HG03469 (cell line): ENCODE results near the gene LPCAT2.

Experiments
- ATAC-seq: cut with Tn5 transposase; IDR thresholded peaks from one replicate; pipeline ENCODE4 v1.9.1; 2021; ENCODE audit warnings: mild to moderate bottlenecking, moderate library complexity, moderate number of reproducible peaks; ENCODE audit not compliant: unreplicated experiment

Gene LPCAT2

DNA sequence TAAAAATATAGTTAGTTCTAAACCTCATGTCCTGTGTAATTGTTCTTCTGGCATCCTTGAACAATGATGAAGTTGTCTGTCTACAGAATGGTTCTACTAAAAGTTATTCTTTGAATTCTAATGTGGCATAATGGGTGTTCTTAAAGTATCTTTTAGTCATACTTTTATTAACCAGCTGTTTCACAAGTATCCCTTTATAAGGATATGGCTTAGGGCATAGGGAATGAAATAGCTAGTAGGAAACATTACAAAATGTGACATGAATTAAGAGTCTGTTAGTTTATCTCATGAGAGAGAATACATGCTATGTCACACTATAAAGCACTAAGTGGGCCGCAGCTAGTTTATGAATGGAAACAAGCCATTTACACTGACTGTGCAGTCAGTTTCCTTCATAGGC, 31.3 kb downstream of the LPCAT2 start:
- ATAC-seq: no peak

DNA sequence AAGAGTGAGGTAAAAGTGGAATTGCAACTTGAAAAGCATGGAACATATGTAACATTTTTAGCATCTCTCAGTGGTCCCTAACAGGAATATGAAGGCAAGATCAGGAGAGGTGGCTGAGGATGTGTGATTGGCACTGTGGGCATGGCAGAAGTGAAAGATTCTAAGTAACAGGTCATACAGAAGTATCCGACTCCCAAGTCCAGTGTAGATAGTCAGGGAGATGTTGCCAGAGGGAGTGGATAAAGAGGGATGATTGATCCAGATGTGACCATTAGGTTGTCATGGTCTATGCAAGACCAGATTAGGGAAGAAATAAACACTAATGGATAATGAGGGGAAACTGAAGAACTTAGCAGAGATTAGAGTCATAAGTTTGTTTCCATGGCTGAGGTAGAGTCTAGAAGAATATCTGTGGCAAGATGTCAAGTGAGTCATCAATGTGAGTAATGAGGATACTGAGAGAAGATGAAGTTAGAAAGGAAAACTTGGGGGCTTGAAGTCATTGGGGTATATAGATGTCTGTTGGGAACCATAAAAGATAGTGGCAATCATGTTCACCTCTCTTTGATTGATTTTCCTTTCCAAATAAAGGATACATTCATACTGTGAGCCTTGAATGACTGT, 33.7 kb downstream of the LPCAT2 start:
- ATAC-seq: no peak

GRCh38 chr16:55543472-55543871, 34.6 kb downstream of the LPCAT2 start:
- ATAC-seq: no peak

GRCh38 chr16:55552621-55553020, 43.7 kb downstream of the LPCAT2 start:
- no peak for ATAC-seq

GRCh38 chr16:55555436-55555835, 46.6 kb downstream of the LPCAT2 start:
- ATAC-seq: no peak

GRCh38 chr16:55557186-55557585, 48.3 kb downstream of the LPCAT2 start:
- no peak for ATAC-seq

GRCh38 chr16:55559233-55559632, 50.4 kb downstream of the LPCAT2 start:
- no peak for ATAC-seq

DNA sequence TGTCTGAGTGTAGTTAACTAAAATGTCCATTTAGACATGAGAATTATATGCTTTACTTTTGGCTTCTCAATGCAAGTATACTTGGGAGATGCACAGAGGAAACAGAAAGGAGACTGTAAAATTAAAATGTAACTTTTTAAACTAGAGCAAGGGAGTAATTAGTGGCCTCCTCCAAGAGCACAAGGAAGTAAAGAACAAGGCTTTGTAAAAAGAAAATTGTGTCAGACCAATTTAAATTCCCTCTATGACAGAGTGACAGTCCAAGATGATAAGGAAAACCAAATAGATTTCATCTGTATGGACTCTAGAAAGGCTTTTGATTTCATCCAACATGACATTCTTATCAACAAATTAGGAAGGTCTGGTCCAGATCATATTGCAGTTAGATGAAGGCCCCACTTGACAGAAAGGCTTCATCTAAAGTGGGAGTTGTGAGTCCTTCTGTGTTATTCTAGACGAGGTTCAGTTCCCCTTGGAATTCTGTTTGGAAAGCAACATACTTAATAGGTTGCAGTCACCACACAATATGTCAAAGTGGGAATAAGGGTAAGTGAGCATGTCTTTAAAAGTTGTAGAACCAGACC, 51.2 kb downstream of the LPCAT2 start:
- no peak for ATAC-seq

DNA sequence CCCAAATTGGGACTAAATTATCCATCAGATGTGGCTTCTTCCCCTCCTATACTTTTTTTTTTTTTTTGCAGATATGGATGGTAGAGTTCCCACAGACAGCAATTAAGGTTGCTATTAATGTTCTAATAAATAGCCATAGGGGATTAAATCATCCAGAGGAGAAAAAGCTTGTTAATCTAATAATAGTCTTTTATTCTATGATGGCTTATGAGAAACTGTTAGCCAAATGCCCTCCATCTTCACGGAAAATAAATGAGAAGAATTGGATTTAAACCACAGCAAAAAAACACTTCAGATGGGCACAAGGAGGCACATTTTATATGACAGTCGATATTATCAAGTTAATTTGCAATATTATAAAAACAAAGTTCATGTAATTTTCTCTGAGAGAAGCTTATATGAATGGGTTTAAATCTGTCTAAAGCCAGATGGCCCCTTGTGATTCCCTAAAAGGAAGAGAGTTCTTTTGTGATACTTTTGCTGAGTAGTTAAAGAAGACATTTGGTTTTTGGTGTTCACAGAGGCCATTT, 52.5 kb downstream of the LPCAT2 start:
- no peak for ATAC-seq

DNA sequence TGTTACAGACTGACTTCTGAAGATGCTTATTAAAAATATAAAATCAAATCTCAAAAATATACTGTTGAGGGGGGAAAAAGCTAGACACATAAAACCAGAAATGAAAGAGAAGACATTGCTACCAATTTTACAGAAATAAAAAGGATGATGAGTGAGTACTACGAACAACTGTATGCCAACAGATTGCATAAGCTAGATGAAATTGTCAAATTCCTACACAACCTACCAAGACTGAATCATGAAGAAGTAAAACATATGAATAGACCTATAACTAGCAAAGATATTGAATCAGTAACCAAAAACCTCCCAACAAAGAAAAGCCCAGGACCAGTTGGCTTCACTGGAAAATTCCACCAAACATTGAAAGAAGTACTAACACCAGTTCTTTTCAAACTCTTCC, 54.1 kb downstream of the LPCAT2 start:
- ATAC-seq: no peak

GRCh38 chr16:55563797-55564196, 54.9 kb downstream of the LPCAT2 start:
- no peak for ATAC-seq

GRCh38 chr16:55565086-55565485, 56.2 kb downstream of the LPCAT2 start:
- ATAC-seq: no peak

DNA sequence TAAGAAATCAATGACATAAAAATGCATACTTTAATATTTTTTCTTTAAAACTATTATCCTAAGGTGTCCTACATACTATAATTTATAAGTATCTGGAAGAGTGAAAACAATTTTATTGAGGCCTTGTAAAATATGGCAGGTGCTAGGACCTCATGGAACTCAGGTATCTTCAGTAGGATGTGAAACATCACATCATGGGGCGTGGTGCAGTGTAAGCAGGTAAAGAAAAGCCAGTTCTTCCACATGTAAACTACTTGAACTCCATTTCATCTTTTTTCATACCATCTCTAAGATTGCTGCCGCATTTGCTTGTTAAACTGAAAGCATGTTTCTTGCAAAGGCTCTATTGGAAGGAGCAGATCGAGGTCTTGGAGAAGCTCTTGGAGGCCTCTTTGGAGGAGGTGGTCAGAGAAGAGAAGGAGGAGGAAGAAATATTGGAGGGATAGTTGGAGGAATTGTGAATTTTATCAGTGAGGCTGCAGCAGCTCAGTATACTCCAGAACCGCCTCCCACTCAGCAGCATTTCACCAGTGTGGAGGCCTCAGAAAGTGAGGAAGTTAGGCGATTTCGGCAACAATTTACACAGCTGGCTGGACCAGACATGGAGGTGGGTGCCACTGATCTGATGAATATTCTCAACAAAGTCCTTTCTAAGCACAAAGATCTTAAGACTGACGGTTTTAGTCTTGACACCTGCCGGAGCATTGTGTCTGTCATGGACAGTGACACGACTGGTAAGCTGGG, 57.7 kb downstream of the LPCAT2 start, which contains the start of gene CAPNS2:
CAPNS2 (plus strand) TSS at position 253 of the 744 bp plus-strand sequence; CDS start at position 326, 73 bp downstream.
- ATAC-seq: no peak

- no peak for ATAC-seq
Measured at GRCh38 chr16:55567382-55567781, 58.5 kb downstream of the LPCAT2 start.

DNA sequence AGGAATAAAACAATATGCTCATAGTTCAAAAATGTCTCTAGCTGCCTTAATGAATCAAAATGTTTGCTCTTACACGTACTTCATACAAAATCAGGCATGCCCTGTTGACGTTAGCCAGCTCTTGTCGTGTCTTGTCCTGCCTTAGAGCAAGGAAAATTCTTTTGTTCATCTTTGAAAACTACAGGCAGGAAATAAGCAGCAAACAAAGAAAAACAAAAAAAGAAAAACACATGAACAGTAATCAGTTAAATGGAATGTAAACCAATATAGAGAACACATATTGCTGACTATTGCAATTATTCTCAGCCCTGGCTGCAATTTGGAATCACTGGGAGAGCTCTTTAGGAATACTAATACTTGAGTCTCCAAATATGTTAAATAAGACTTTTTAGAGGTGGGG, 59.3 kb downstream of the LPCAT2 start:
- ATAC-seq: no peak

DNA sequence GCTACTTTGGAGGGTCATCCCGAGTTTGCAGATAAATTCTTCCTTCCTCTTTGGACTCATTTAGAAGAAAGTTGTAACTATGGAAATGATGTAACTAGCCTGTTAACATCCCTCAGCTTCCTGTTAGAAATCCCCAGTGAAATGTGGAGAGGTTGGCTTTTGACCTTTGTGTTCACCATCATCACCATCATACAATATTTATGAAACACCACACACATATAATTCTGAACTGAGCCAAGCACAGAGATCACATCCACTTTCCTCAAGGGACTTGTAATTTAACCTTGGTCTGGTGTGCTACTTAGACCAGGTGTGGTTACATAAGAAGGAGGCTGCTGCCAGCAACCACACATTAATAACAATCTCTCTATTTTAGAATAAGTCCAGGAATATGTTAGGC, 60.2 kb downstream of the LPCAT2 start:
- ATAC-seq: no peak

DNA sequence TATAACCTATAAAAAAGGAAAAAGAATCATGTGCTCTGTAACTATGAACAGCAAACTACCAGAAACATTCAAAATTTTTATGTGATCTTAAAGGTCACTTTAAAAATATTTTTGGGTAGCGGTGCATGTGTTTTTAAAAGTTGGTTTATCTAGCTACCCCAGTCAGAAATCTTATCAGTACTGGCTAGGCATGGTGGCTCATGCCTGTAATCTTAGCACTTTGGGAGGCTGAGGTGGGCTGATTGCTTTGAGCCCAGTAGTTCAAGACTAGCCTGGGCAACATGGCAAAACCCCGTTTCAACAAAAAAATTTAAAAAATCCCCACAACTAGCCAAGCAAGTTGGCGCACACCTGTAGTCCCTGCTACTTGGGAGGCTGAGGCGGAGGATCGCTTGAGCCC, 61.3 kb downstream of the LPCAT2 start:
- no peak for ATAC-seq

GRCh38 chr16:55571191-55571897, 62.5 kb downstream of the LPCAT2 start:
- no peak for ATAC-seq

GRCh38 chr16:55572439-55572838, 63.6 kb downstream of the LPCAT2 start:
- ATAC-seq: no peak

GRCh38 chr16:55574811-55575210, 65.9 kb downstream of the LPCAT2 start:
- no peak for ATAC-seq

- no peak for ATAC-seq
Measured at GRCh38 chr16:55575496-55575895, 66.6 kb downstream of the LPCAT2 start.
